Hepatocyte (in vitro differentiated cells): ENCODE measurements around the gene BCAN. TPM values are rescaled to one million over a fixed set of nuclear protein-coding genes. Genes with fewer than 3 reads are reported as not detected.

Experiments used
- DNase-seq: peaks from one replicate; pipeline ENCODE4 v3.0.0-alpha.2; 2016; ENCODE audit warnings: low spot score
- H2AFZ ChIP-seq: fragments of 200-600 bp; sonication (generic); 2 replicates; pipeline ENCODE4 v1.6.0; 2016; ENCODE audit warnings: antibody characterized with exemption, mild to moderate bottlenecking
- H3K27ac ChIP-seq: fragments of 200-600 bp; sonication (generic); 2 replicates; pipeline ENCODE4 v1.5.1; 2016; ENCODE audit warnings: mild to moderate bottlenecking
- H3K27me3 ChIP-seq: fragments of 200-600 bp; sonication (generic); 2 replicates; pipeline ENCODE4 v1.6.1; 2016
- H3K36me3 ChIP-seq: fragments of 200-600 bp; sonication (generic); replicated peaks from 2 replicates; pipeline ENCODE4 v1.5.1; 2016; ENCODE audit warnings: low read depth; ENCODE audit not compliant: insufficient read depth
- H3K4me1 ChIP-seq: fragments of 200-600 bp; sonication (generic); 2 replicates; pipeline ENCODE4 v1.5.1; 2016; ENCODE audit warnings: mild to moderate bottlenecking, moderate library complexity; ENCODE audit not compliant: insufficient read depth
- H3K4me2 ChIP-seq: fragments of 200-600 bp; sonication (generic); 2 replicates; pipeline ENCODE4 v1.6.0; 2016
- H3K4me3 ChIP-seq: fragments of 200-600 bp; sonication (generic); 2 replicates; pipeline ENCODE4 v1.5.1; 2016; ENCODE audit warnings: mild to moderate bottlenecking
- H3K79me2 ChIP-seq: fragments of 200-600 bp; sonication (generic); 2 replicates; pipeline ENCODE4 v1.6.0; 2017; ENCODE audit warnings: mild to moderate bottlenecking
- H3K9me2 ChIP-seq: fragments of 200-600 bp; sonication (generic); replicated peaks from 2 replicates; pipeline ENCODE4 v1.6.0; 2017; ENCODE audit warnings: mild to moderate bottlenecking; ENCODE audit not compliant: insufficient read depth
- H3K9me3 ChIP-seq: fragments of 200-600 bp; sonication (generic); 2 replicates; pipeline ENCODE4 v1.5.1; 2016; ENCODE audit warnings: low read depth, mild to moderate bottlenecking
- H4K20me1 ChIP-seq: fragments of 200-600 bp; sonication (generic); 2 replicates; pipeline ENCODE4 v1.6.0; 2016; ENCODE audit warnings: mild to moderate bottlenecking; ENCODE audit not compliant: insufficient read depth, poor library complexity, severe bottlenecking
- EZH2 ChIP-seq: fragments of 200-600 bp; sonication (generic); IDR thresholded peaks from 2 replicates; pipeline ENCODE4 v1.6.1; 2016; ENCODE audit warnings: antibody characterized with exemption, mild to moderate bottlenecking, borderline replicate concordance
- EZH2phosphoT487 ChIP-seq: fragments of 200-600 bp; sonication (generic); IDR thresholded peaks from one replicate; pipeline ENCODE4 v1.6.1; 2018; ENCODE audit warnings: antibody characterized with exemption, mild to moderate bottlenecking, low read depth, moderate library complexity; ENCODE audit not compliant: unreplicated experiment, severe bottlenecking
- WGBS: methylation state at CpG from one replicate; pipeline ENCODE4 v1.1.6; 2016; ENCODE audit warnings: low lambda C conversion rate; ENCODE audit errors: missing lambda C conversion rate; 5-methylcytosine and 5-hydroxymethylcytosine counted together
- polyA plus RNA-seq: library from polyadenylated mRNA; unstranded; fragments of >200 nt; fragmentation: Nextera tagmentation; extraction: Ambion mirVana; gene quantifications from 2 replicates; pipeline ENCODE4 v1.2.1, GENCODE V29; 2016
- total RNA-seq: library from RNA; depleted of rRNA; stranded (reverse); fragments of >200 nt; gene quantifications from 2 replicates; pipeline ENCODE4 v1.2.3, GENCODE V29; 2014
- TF ChIP-seq, protein P1 (sequence below): fragments of 200-600 bp; sonication (generic); IDR thresholded peaks from 2 replicates; pipeline ENCODE4 v1.5.1; 2016; ENCODE audit warnings: antibody characterized with exemption, mild to moderate bottlenecking; ENCODE audit not compliant: poor library complexity

The BCAN gene
- total and polyA plus RNA-seq, 2 experiments from 2014 or later: 0.03 TPM; not detected in 1

- Histone ChIP-seq H3K27me3 (no peaks in the 10 kb centered on the region), H3K9me2 (no peaks in the 10 kb centered on the region), H3K4me2 (no peak overlapping the region), H3K9me3 (no peaks in the 10 kb centered on the region), H3K4me3 (no peak overlapping the region), H3K4me1 (peaks cover 3% of the 10 kb centered on the region), H4K20me1 (no peaks in the 10 kb centered on the region), H3K27ac (no peak overlapping the region), H3K36me3 (no peaks in the 10 kb centered on the region), H3K79me2 (peaks cover 15% of the 10 kb centered on the region), H2AFZ (no peak overlapping the region)
- WGBS: 85% methylated on average over 3 of the region's 3 CpGs
- DNase-seq: no peak
- TF ChIP-seq, protein P1, sequence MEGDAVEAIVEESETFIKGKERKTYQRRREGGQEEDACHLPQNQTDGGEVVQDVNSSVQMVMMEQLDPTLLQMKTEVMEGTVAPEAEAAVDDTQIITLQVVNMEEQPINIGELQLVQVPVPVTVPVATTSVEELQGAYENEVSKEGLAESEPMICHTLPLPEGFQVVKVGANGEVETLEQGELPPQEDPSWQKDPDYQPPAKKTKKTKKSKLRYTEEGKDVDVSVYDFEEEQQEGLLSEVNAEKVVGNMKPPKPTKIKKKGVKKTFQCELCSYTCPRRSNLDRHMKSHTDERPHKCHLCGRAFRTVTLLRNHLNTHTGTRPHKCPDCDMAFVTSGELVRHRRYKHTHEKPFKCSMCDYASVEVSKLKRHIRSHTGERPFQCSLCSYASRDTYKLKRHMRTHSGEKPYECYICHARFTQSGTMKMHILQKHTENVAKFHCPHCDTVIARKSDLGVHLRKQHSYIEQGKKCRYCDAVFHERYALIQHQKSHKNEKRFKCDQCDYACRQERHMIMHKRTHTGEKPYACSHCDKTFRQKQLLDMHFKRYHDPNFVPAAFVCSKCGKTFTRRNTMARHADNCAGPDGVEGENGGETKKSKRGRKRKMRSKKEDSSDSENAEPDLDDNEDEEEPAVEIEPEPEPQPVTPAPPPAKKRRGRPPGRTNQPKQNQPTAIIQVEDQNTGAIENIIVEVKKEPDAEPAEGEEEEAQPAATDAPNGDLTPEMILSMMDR: no peak
- TF ChIP-seq EZH2phosphoT487 (no peak), EZH2 (no peak)
Measured at GRCh38 chr1:156594190-156594589, 47.7 kb upstream of the BCAN start.

DNA sequence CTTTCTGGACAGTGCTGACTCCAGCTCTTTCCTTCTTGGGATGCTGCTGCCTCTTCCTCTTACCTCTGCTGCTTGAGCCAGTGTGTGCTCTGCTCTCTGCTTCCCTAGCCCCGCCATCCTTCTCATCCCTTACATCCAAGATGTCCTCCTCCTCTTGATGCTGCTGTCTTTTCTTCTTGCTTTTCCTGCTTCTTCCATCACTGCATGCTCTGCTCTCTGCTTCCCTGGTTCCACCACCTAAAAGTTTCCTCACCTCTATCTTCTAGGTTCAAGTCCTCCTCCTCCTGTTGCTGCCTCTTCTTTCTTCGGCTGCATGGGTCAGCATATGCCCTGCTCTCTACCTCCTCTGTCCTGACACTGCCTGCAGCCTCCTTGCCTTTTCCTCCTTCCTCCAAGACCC, 46.9 kb upstream of the BCAN start:
- Histone ChIP-seq H3K4me1 (peaks cover 3% of the 10 kb centered on the region), H3K36me3 (no peaks in the 10 kb centered on the region), H3K9me3 (no peaks in the 10 kb centered on the region), H3K4me2 (no peak overlapping the region), H3K4me3 (no peak overlapping the region), H4K20me1 (no peaks in the 10 kb centered on the region), H3K9me2 (no peaks in the 10 kb centered on the region), H3K27ac (no peak overlapping the region), H2AFZ (no peak overlapping the region), H3K79me2 (peaks cover 22% of the 10 kb centered on the region), H3K27me3 (no peaks in the 10 kb centered on the region)
- TF ChIP-seq EZH2: no peak
- TF ChIP-seq EZH2phosphoT487: no peak
- TF ChIP-seq, protein P1: no peak
- DNase-seq: no peak
- 100% methylated on average over 2 of the region's 2 CpGs for WGBS

DNA sequence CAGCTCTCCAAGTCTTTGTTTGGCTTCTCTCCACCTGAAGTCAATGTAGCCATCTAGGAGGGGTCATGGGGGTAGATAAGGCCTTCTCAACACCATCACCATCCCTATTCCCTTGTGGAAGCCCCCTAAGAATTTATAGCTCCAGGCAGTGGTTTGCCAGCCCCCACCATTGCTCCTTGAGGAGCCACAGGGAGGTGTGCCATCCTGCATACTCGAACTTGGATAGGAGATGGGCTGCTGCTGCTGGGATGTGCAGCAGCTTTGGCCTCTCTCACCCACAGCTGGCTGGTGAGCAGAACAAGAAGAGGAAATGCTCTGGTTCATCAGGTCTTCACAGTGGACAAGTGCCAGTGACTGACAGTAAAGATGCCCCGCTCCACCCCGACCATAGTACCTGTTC, 45.5 kb upstream of the BCAN start:
- Histone ChIP-seq H4K20me1 (no peaks in the 10 kb centered on the region), H3K79me2 (peaks cover 30% of the 10 kb centered on the region), H3K4me1 (peaks cover 8% of the 10 kb centered on the region), H2AFZ (no peak overlapping the region), H3K27me3 (no peaks in the 10 kb centered on the region), H3K9me3 (no peaks in the 10 kb centered on the region), H3K9me2 (no peaks in the 10 kb centered on the region), H3K4me3 (no peak overlapping the region), H3K27ac (no peak overlapping the region), H3K4me2 (no peak overlapping the region), H3K36me3 (no peaks in the 10 kb centered on the region)
- WGBS: 97% methylated on average over 3 of the region's 3 CpGs
- no peak for TF ChIP-seq EZH2
- TF ChIP-seq, protein P1: no peak
- no peak for TF ChIP-seq EZH2phosphoT487
- DNase-seq: no peak

- Histone ChIP-seq H3K9me3 (no peaks in the 10 kb centered on the region), H4K20me1 (no peaks in the 10 kb centered on the region), H2AFZ (no peak overlapping the region), H3K9me2 (no peaks in the 10 kb centered on the region), H3K4me2 (no peak overlapping the region), H3K4me3 (no peak overlapping the region), H3K27me3 (no peaks in the 10 kb centered on the region), H3K79me2 (peaks cover 21% of the 10 kb centered on the region), H3K27ac (no peak overlapping the region), H3K4me1 (peaks cover 9% of the 10 kb centered on the region), H3K36me3 (no peaks in the 10 kb centered on the region)
- no peak for TF ChIP-seq EZH2
- TF ChIP-seq EZH2phosphoT487: no peak
- TF ChIP-seq, protein P1: no peak
- WGBS: 96% methylated on average over 5 of the region's 5 CpGs
- no peak for DNase-seq
Measured at GRCh38 chr1:156598125-156598524, 43.8 kb upstream of the BCAN start.
